Progenitor cell of endocrine pancreas (in vitro differentiated cells): ENCODE results near the gene MAJIN. TPM values are rescaled to one million over a fixed set of nuclear protein-coding genes. Genes with fewer than 3 reads are reported as not detected.

Experiments
- DNase-seq: peaks from one replicate; pipeline ENCODE4 v3.0.0; 2021; ENCODE audit warnings: low spot score; ENCODE audit not compliant: unreplicated experiment
- H3K27ac Mint-ChIP-seq: 2 replicates; pipeline ENCODE4 v1.8.0; 2021; ENCODE audit warnings: mild to moderate bottlenecking, moderate library complexity, mixed read lengths
- H3K27me3 Mint-ChIP-seq: 2 replicates; pipeline ENCODE4 v1.8.0; 2021; ENCODE audit warnings: mixed read lengths
- H3K36me3 Mint-ChIP-seq: 2 replicates; pipeline ENCODE4 v1.8.0; 2022; ENCODE audit warnings: mixed read lengths; ENCODE audit not compliant: insufficient read depth
- H3K4me1 Mint-ChIP-seq: 2 replicates; pipeline ENCODE4 v1.8.0; 2021; ENCODE audit warnings: low read depth, mixed read lengths
- H3K4me3 Mint-ChIP-seq: 2 replicates; pipeline ENCODE4 v1.8.0; 2021; ENCODE audit warnings: low read depth, mild to moderate bottlenecking, moderate library complexity, mixed read lengths
- H3K9me3 Mint-ChIP-seq: 2 replicates; pipeline ENCODE4 v1.8.0; 2021; ENCODE audit warnings: low read depth, mixed read lengths
- CTCF ChIP-seq: fragments of 200-600 bp; sonication (generic); IDR thresholded peaks from one replicate; pipeline ENCODE4 v1.5.0; 2021; ENCODE audit warnings: antibody characterized with exemption, mild to moderate bottlenecking; ENCODE audit not compliant: unreplicated experiment
- total RNA-seq: library from RNA; stranded (reverse); gene quantifications from 2 replicates; pipeline ENCODE4 v1.2.1, GENCODE V29; 2021

Gene MAJIN
- total RNA-seq, 1 donor from 2014 or later, result not detected

- no peaks in the 10 kb centered on the region for H3K9me3 Mint-ChIP-seq
- peaks cover 5% of the 10 kb centered on the region for H3K4me1 Mint-ChIP-seq
- no peaks in the 10 kb centered on the region for H3K27me3 Mint-ChIP-seq
- no peak overlapping the region for H3K4me3 Mint-ChIP-seq
- H3K27ac Mint-ChIP-seq, result peak overlapping the region; percentile 54
- H3K36me3 Mint-ChIP-seq, result peaks cover 8% of the 10 kb centered on the region
- no peak for DNase-seq
- no peak for TF ChIP-seq CTCF
These were observed 44.8 kb upstream of the MAJIN start for GRCh38 chr11:65016705-65017104.

- H3K36me3 Mint-ChIP-seq, result peaks cover 8% of the 10 kb centered on the region
- H3K27me3 Mint-ChIP-seq, result no peaks in the 10 kb centered on the region
- TF ChIP-seq CTCF, result no peak
- peak overlapping the region; percentile 82 for H3K4me3 Mint-ChIP-seq
- no peaks in the 10 kb centered on the region for H3K9me3 Mint-ChIP-seq
- H3K27ac Mint-ChIP-seq, result peak overlapping the region; percentile 92
- DNase-seq, result no peak
- peaks cover 5% of the 10 kb centered on the region for H3K4me1 Mint-ChIP-seq
These were observed 42.9 kb upstream of the MAJIN start for GRCh38 chr11:65014726-65015227.

- Mint-ChIP-seq H3K4me3 (peak within 1 kb of the TSS; percentile 82), H3K27ac (peak within 1 kb of the TSS; percentile 99), H3K36me3 (peaks cover 7% of the 10 kb centered on the region), H3K9me3 (no peaks in the 10 kb centered on the region), H3K27me3 (no peaks in the 10 kb centered on the region), H3K4me1 (peaks cover 5% of the 10 kb centered on the region)
- TF ChIP-seq CTCF, result peak; percentile 82
- peak; percentile 87 for DNase-seq
These were observed 42.2 kb upstream of the MAJIN start, which contains the start of gene ARL2 for GRCh38 chr11:65013888-65014725. Gene ARL2 (plus strand): TSS chr11:65014160. CDS start chr11:65014208, 48 bp downstream.

GRCh38 chr11:65013130-65013887 is 41.4 kb upstream of the MAJIN start:
- H3K9me3 Mint-ChIP-seq, result no peaks in the 10 kb centered on the region
- peaks cover 5% of the 10 kb centered on the region for H3K4me1 Mint-ChIP-seq
- peak overlapping the region; percentile 82 for H3K4me3 Mint-ChIP-seq
- no peaks in the 10 kb centered on the region for H3K27me3 Mint-ChIP-seq
- peak; percentile 68 for TF ChIP-seq CTCF
- DNase-seq, result peak; percentile 79
- H3K36me3 Mint-ChIP-seq, result peaks cover 7% of the 10 kb centered on the region
- peak overlapping the region; percentile 99 for H3K27ac Mint-ChIP-seq

- H3K4me3 Mint-ChIP-seq, result no peak overlapping the region
- no peak for TF ChIP-seq CTCF
These were observed 37.0 kb upstream of the MAJIN start for GRCh38 chr11:65008873-65009272.

More at GRCh38 chr11:65008873-65009272, 37.0 kb upstream of the MAJIN start:
- no peak for DNase-seq
- no peak overlapping the region for H3K27ac Mint-ChIP-seq
- H3K27me3 Mint-ChIP-seq, result peaks cover 3% of the 10 kb centered on the region
- no peaks in the 10 kb centered on the region for H3K36me3 Mint-ChIP-seq
- no peaks in the 10 kb centered on the region for H3K9me3 Mint-ChIP-seq
- H3K4me1 Mint-ChIP-seq, result peaks cover 5% of the 10 kb centered on the region
